Fibroblast of villous mesenchyme (primary cell): ENCODE measurements around the gene CTTNBP2NL. TPM values are rescaled to one million over a fixed set of nuclear protein-coding genes. Genes with fewer than 3 reads are reported as not detected.
A peak's percentile ranks its signal among the peaks of the same experiment; 100 is the strongest.

Experiments
- DNase-seq: peaks from one replicate; pipeline ENCODE4 v3.0.0-alpha.2; 2010; ENCODE audit warnings: low read depth
- H3K4me3 ChIP-seq: 2 replicates; pipeline ENCODE4 v1.5.1; 2011; ENCODE audit warnings: low read depth, mild to moderate bottlenecking, low read length
- total RNA-seq: library from RNA; depleted of rRNA; stranded (reverse); fragments of >200 nt; gene quantifications from 2 replicates; pipeline ENCODE4 v1.2.3, GENCODE V29; 2012
- TF ChIP-seq, protein P1 (sequence below): IDR thresholded peaks from 2 replicates; pipeline ENCODE4 v1.5.1; 2012; ENCODE audit warnings: low read depth, mild to moderate bottlenecking, low read length; ENCODE audit not compliant: insufficient read depth

Gene CTTNBP2NL
- total RNA-seq, 1 donor = 30.2 TPM

DNA sequence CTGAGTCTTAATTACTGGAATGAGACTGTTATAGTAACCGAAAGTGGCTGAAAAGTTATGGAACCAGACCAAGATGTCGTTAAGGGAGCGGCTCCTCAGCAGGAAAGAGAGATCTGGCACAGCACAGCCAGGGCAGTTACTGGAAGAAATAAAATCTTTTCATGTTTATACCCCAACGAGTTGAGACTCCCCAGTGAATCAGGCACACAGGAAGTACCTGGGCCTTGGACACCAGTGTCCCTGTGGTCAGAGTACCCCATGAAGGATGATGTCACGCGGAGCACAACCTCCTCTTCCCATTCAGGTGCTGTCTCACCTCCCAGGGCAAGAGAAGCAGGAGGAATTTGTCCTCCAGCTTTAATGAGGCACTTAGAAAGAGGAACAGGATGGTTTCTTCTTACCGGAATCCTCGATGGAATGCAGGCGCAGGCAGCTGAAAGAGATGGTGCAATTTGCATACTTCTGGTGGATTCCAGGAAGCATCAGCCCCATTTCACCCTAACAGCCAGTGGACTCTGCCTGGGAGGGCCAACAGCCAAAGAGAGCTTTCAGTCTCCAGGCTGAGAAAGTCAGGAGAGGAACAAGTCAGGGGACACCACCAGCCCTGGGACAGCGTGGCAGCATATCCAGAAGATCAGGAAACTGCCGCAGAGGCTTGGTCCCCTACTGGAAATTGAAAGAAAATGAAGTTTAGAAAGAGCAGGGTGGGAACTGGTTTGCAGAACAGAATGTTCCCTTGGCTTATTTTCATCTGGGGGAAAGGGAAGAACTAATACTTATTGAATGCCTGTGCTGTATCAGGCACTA is 35.9 kb upstream of the CTTNBP2NL start:
- peak overlapping the region; percentile 31 for H3K4me3 ChIP-seq

DNA sequence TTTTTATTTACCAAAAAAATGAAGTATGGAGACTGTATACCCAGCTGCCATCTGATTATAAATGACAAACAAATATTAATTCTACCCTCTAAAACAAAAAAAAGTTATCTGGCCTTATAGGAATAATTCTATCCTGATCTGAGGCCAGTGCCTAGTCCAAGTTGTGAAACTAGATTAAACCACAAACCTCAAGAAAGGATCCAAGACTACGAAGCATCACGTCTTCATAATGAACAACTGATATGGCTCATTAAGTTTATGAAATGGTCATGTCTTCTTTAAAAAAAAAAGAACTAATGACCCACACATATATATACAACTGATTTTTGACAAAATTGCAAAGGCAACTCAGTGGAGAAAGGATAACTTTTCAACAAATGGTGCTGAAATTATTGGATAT is 32.4 kb upstream of the CTTNBP2NL start:
- H3K4me3 ChIP-seq = no peak overlapping the region
- DNase-seq = no peak
- TF ChIP-seq, protein P1, sequence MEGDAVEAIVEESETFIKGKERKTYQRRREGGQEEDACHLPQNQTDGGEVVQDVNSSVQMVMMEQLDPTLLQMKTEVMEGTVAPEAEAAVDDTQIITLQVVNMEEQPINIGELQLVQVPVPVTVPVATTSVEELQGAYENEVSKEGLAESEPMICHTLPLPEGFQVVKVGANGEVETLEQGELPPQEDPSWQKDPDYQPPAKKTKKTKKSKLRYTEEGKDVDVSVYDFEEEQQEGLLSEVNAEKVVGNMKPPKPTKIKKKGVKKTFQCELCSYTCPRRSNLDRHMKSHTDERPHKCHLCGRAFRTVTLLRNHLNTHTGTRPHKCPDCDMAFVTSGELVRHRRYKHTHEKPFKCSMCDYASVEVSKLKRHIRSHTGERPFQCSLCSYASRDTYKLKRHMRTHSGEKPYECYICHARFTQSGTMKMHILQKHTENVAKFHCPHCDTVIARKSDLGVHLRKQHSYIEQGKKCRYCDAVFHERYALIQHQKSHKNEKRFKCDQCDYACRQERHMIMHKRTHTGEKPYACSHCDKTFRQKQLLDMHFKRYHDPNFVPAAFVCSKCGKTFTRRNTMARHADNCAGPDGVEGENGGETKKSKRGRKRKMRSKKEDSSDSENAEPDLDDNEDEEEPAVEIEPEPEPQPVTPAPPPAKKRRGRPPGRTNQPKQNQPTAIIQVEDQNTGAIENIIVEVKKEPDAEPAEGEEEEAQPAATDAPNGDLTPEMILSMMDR = no peak

More for the DNA sequence above, 35.9 kb upstream of the CTTNBP2NL start:
- TF ChIP-seq, protein P1 = no peak
- DNase-seq = peak; percentile 91

DNA sequence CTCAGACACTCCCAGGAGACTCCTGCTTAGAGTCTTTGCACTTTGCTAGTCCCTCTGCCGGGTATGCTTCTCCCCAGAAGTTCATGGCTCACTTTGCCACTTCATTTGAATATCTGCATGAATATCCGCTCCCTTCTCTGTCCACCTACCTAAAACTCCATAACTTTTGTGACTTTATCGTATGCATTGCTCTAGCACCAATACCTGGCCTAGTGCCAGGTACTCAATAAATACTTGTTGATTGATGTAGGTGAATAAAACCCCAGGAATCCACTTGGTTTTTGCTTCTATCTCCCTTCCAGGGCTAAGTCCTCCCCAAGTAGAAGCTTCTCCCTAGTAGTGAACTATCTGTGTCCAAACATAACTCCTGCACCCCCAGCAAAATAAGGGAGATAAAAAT is 27.8 kb upstream of the CTTNBP2NL start:
- TF ChIP-seq, protein P1 = no peak
- H3K4me3 ChIP-seq = no peak overlapping the region
- DNase-seq = no peak

DNA sequence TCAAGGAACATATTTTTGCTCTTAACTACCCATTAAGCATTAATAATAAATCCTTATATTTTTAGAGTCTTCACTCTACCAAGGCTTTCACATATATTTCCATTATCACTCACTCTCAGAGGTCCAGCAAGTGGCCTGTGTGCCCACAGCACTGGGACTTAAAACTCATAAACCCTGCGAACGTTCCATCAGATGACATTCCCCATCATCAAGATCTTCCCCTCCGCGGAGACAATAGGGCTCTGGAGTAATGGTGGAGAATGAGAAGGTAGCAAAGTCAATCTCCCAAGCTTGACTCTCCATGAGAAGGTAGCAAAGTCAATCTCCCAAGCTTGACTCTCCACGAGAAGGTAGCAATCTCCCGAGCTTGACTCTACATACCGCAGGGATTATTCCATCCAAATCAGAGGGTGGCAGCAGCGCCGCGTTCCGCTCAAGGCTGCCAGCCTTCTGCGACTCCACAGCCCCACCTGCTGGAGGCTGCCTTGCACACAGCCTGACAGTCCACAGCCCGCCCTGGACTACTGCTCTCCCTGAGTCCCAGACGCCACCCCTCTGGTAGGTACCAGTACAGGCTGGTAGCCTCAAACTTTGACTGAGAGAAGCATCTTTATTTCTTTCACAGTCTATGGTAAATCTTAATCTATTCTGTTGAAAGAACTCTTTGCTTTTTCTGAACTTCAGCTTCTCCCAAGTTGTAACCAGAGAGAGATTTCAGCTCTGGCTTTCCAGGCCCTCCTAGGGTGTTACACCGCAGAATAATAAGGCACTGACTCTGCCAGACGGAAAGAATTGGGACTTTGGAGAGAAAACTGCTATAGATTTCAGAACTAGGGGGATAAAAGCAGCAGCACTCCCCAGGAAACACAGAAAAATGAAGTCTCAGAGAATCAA is 26.4 kb upstream of the CTTNBP2NL start:
- no peak overlapping the region for H3K4me3 ChIP-seq
- DNase-seq = peak; percentile 75
- TF ChIP-seq, protein P1 = peak; percentile 97

DNA sequence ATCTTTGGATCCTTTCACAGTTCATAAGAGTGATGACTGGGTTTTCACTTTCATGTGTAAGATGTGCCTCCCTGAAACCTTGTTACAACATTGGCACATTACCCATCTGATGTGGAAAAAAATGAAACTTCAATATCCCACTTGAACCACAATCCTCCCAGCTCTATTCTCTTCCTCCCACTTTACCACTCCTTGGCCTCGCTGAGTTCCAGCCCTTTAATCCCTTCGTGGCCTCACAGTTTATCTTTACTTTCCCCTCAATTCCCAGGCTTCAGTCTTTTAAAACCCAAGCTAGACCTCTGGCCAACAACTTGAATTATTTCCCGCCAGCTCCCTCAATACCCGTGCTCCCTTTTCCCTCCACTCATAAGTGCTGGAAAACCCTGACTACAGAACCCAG is 25.0 kb upstream of the CTTNBP2NL start:
- H3K4me3 ChIP-seq = no peak overlapping the region
- peak; percentile 26 for DNase-seq
- TF ChIP-seq, protein P1 = no peak

DNA sequence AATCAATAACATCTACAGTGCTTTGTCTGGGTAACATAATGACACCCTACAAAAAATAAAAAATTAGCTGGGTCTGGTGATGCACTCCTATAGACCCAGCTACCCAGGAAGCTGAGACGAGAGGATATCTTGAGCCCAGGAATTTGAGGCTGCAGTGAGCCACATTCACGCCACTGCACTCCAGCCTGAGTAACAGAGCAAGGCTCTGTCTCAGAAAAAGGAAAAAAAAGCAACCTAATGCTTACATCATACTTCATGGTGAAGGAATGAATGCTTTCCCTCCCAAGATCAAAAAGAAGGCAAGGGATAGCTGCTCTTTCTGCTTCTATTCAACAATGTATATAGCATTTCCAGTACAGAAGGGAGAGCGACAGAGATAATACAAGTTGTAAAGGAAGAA is 24.2 kb upstream of the CTTNBP2NL start:
- no peak overlapping the region for H3K4me3 ChIP-seq
- TF ChIP-seq, protein P1 = no peak
- no peak for DNase-seq
